ENCODE results near the gene SPHK1.

GRCh38 chr17:76343106-76343505 is 41.3 kb upstream of the SPHK1 start:
- no peak for TF ChIP-seq POLR2AphosphoS5 (IDR thresholded peaks at IDR 0.05)
- TF ChIP-seq, protein P1, sequence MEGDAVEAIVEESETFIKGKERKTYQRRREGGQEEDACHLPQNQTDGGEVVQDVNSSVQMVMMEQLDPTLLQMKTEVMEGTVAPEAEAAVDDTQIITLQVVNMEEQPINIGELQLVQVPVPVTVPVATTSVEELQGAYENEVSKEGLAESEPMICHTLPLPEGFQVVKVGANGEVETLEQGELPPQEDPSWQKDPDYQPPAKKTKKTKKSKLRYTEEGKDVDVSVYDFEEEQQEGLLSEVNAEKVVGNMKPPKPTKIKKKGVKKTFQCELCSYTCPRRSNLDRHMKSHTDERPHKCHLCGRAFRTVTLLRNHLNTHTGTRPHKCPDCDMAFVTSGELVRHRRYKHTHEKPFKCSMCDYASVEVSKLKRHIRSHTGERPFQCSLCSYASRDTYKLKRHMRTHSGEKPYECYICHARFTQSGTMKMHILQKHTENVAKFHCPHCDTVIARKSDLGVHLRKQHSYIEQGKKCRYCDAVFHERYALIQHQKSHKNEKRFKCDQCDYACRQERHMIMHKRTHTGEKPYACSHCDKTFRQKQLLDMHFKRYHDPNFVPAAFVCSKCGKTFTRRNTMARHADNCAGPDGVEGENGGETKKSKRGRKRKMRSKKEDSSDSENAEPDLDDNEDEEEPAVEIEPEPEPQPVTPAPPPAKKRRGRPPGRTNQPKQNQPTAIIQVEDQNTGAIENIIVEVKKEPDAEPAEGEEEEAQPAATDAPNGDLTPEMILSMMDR (IDR thresholded peaks at IDR 0.05) = no peak
- no peak for TF ChIP-seq EP300 (IDR thresholded peaks at IDR 0.05)
- no peak for TF ChIP-seq POLR2A (IDR thresholded peaks at IDR 0.05)
